Upper lobe of left lung (tissue), 6 donors: ENCODE data around the gene FLAD1. TPM values are rescaled to one million over a fixed set of nuclear protein-coding genes. Genes with fewer than 3 reads are reported as not detected.

Experiments used
- ATAC-seq, 2 donors: fragments of 200-7000 bp; cut with Tn5 transposase; one replicate each; pipeline ENCODE4 v1.9.1; 2022; ENCODE audit warnings: mild to moderate bottlenecking in 2 of 2, moderate library complexity in 2 of 2; ENCODE audit not compliant: low FRiP score in 2 of 2
- DNase-seq, 2 donors: peaks; one replicate each; pipeline ENCODE4 v3.0.0-alpha.2; 2019 to 2020
- H3K27ac ChIP-seq, 4 donors: fragments of 200-600 bp; sonication (generic); one replicate each; pipeline ENCODE4 v1.5.1; 2016 to 2019
- H3K27me3 ChIP-seq, 4 donors: fragments of 200-600 bp; sonication (generic); one replicate each; pipeline ENCODE4 v1.5.1; 2017 to 2019
- H3K36me3 ChIP-seq, 4 donors: fragments of 200-600 bp; sonication (generic); one replicate each; pipeline ENCODE4 v1.5.1; 2016 to 2019
- H3K4me1 ChIP-seq, 4 donors: fragments of 200-600 bp; sonication (generic); one replicate each; pipeline ENCODE4 v1.5.1; 2018 to 2019
- H3K4me3 ChIP-seq, 4 donors: fragments of 200-600 bp; sonication (generic); one replicate each; pipeline ENCODE4 v1.5.1; 2017 to 2019; ENCODE audit warnings: mild to moderate bottlenecking in 2 of 4, moderate library complexity in 1 of 4
- H3K9me3 ChIP-seq, 4 donors: fragments of 200-600 bp; sonication (generic); one replicate each; pipeline ENCODE4 v1.5.1; 2018 to 2019
- EP300 ChIP-seq, 4 donors: sonication (generic); formaldehyde crosslinking; IDR thresholded peaks; one replicate each; pipeline ENCODE4 v1.5.1; 2017; ENCODE audit warnings: antibody characterized with exemption in 4 of 4, control low read depth in 2 of 4
- POLR2A ChIP-seq, 4 donors: fragments of 450-650 bp; IDR thresholded peaks; one replicate each; pipeline ENCODE4 v1.5.1; 2016 to 2017; ENCODE audit warnings: antibody characterized with exemption in 4 of 4, mild to moderate bottlenecking in 2 of 4
- POLR2AphosphoS5 ChIP-seq, 2 donors: sonication (generic); formaldehyde crosslinking; IDR thresholded peaks; one replicate each; pipeline ENCODE4 v1.5.1; 2017; ENCODE audit warnings: antibody characterized with exemption in 2 of 2
- WGBS, 2 donors: methylation state at CpG; one replicate each; pipeline ENCODE4 v1.1.5; 2017 to 2018; 5-methylcytosine and 5-hydroxymethylcytosine counted together
- total RNA-seq, 6 donors: library from RNA; depleted of rRNA in 4 of 6; stranded (reverse); fragments of >200 nt in 4 of 6; gene quantifications; one replicate each; pipeline versions ENCODE4 v1.1.0 to v1.2.1, GENCODE V29; 2016 to 2021
- TF ChIP-seq, protein P1 (sequence below), 6 experiments: fragments of 450-650 bp in 4 of 6; fragments of 200-600 bp in 2 of 6; sonication (generic) in 2 of 6; IDR thresholded peaks; one replicate each; pipeline ENCODE4 v1.5.1; 2016 to 2019; ENCODE audit warnings: antibody characterized with exemption in 6 of 6
- donor health status: DM: no; HTN: no; CAD: no; lungs with moderate emphysema.
- donor health status: DM: no; HTN: yes; CAD: no; lungs with severe emphysema.

FLAD1 gene
- total RNA-seq, 6 donors from 2014 or later: 15.6 to 62.9 (median 29.8) TPM

DNA sequence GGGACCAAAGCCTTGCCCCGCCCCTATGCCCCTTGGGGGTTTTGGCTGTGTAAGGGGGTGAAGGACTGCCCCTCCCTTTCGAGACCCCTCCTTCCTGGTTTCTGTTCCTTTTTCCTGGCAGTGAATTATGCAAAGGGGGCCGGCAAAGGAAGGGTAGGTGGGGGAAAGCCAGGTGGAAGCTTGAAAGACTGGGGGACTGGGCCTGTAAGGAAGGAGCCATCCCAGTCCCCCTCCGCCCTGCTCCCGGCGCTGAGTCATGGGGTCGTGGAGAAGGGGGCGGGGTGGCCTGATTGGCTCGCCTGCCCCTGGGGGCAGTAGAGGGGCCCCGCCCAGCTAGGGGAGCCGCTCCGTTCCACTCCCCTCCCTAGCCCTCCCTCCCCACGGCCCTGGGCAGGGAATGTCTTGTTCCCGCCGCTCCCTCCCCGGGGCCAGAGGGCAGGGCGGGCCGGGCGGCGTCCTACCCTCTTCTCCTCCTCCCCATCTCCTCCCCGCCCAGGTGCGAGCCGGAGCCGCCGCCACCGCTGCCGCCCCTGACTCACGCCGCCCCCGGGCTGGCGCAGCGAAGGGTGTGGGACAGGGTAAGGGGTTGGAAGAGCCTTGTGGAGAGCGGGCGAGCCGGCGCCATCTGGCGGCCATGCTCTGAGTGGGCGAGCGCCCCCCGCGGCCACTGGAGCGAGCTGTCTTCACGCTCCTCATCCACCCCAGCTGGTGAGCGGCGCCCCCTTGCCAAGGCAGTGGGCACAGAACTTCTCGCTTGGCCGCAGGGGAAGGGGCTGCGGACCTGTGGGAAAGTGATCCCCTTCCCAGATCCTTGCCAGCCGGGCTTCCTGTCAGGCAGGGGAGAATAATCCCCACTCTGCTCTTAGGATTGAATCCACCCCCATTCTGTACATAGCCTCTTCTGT, 34.1 kb downstream of the FLAD1 start:
- TF ChIP-seq, protein P1, sequence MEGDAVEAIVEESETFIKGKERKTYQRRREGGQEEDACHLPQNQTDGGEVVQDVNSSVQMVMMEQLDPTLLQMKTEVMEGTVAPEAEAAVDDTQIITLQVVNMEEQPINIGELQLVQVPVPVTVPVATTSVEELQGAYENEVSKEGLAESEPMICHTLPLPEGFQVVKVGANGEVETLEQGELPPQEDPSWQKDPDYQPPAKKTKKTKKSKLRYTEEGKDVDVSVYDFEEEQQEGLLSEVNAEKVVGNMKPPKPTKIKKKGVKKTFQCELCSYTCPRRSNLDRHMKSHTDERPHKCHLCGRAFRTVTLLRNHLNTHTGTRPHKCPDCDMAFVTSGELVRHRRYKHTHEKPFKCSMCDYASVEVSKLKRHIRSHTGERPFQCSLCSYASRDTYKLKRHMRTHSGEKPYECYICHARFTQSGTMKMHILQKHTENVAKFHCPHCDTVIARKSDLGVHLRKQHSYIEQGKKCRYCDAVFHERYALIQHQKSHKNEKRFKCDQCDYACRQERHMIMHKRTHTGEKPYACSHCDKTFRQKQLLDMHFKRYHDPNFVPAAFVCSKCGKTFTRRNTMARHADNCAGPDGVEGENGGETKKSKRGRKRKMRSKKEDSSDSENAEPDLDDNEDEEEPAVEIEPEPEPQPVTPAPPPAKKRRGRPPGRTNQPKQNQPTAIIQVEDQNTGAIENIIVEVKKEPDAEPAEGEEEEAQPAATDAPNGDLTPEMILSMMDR (IDR thresholded peaks at IDR 0.05): peak; percentile 97 to 100 (median 99)
- TF ChIP-seq EP300 (IDR thresholded peaks at IDR 0.05): peak in 2 of 4 donors; percentile 66 to 81
- TF ChIP-seq POLR2A (IDR thresholded peaks at IDR 0.05): peak in 1 of 4 donors; percentile 63
- TF ChIP-seq POLR2AphosphoS5 (IDR thresholded peaks at IDR 0.05): peak; percentile 80 to 83
- H3K36me3 ChIP-seq: peaks cover 4 to 29% (median 23%) of the 10 kb centered on the region in 4 donors
- WGBS, 2 donors: 7 to 8% methylated on average over 18 to 32 of the region's 49 CpGs
- H3K4me3 ChIP-seq: peak overlapping the region in 3 of 4 donors; percentile 27 to 46 (median 44)
- peaks cover 45 to 52% (median 48%) of the 10 kb centered on the region in 4 donors for H3K4me1 ChIP-seq
- no peaks in the 10 kb centered on the region for H3K27me3 ChIP-seq
- no peaks in the 10 kb centered on the region for H3K9me3 ChIP-seq
- peak overlapping the region; percentile 74 to 88 (median 85) for H3K27ac ChIP-seq
- ATAC-seq (peak; percentile 93 to 96), DNase-seq (peak; percentile 93 to 97)

DNA sequence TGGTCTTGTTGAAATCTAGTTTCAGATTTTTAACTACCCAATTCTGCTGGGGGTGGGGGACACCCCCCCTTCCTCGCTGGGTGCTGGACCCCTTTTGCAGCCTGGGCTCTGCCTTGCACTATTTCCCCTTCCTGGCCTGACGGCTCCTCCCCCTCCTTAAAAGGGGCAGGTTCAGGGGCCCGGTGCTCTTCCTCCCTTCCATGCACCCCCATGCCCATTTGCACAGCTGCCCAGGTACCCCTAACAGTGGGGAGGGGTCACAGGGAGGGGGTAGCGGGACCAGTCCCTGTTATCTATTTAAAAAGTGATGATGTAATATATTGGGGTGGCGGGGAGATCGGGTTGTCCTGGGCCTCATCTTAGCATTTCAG, 34.8 kb downstream of the FLAD1 start:
- H3K4me3 ChIP-seq: peak overlapping the region in 2 of 4 donors; percentile 44 to 46
- H3K27ac ChIP-seq: peak overlapping the region; percentile 74 to 88 (median 85)
- no peak for ATAC-seq
- peaks cover 4 to 29% (median 23%) of the 10 kb centered on the region in 4 donors for H3K36me3 ChIP-seq
- H3K4me1 ChIP-seq: peaks cover 42 to 49% (median 44%) of the 10 kb centered on the region in 4 donors
- no peaks in the 10 kb centered on the region for H3K9me3 ChIP-seq
- TF ChIP-seq POLR2A (IDR thresholded peaks at IDR 0.05) (no peak), POLR2AphosphoS5 (IDR thresholded peaks at IDR 0.05) (no peak), EP300 (IDR thresholded peaks at IDR 0.05) (no peak)
- TF ChIP-seq, protein P1 (IDR thresholded peaks at IDR 0.05): no peak
- WGBS, 2 donors: 41 to 47% methylated on average over 6 of the region's 6 CpGs
- DNase-seq: no peak
- no peaks in the 10 kb centered on the region for H3K27me3 ChIP-seq

DNA sequence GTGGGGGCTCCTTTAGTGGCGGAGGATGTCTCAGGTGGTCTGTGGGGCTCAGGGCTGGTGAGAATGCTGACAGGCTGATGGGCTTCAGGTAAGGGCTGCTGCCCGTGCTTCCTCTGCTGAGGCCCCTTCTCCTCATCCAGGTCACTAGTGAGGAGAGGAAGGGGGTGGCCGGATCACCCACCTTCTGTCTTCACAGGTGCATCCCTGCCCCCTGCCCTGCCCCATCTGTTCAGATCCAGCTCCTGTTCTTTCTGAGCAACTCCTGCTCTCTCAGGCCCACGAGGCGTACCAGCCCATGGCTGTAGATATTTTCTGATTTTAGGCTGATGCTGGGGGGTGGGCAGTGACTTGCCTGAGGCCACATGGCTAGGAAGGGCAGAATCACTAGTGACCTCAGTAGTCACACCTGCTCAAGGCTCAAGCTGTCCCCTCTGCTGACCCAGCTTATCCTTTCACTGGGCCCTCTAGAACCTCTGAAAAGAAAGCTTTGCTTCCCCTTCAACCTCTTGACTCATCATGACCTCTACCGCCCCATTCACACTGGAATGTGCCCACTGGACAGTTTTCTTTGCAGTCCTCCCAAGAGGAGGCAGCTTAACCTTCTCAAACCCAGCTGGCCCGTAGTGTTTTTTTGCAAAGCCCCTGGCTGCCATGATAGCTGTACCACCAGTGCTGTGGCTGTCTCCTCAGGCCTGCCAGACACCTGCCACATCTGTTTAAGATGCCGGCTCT, 35.6 kb downstream of the FLAD1 start:
- Histone ChIP-seq H3K27ac (peak overlapping the region in 2 of 4 donors; percentile 85 to 88), H3K4me3 (no peak overlapping the region), H3K27me3 (no peaks in the 10 kb centered on the region), H3K36me3 (peaks cover 4 to 29% (median 23%) of the 10 kb centered on the region in 4 donors), H3K4me1 (peaks cover 33 to 41% (median 40%) of the 10 kb centered on the region in 4 donors), H3K9me3 (no peaks in the 10 kb centered on the region)
- DNase-seq (no peak), ATAC-seq (no peak)
- no peak for TF ChIP-seq POLR2AphosphoS5 (IDR thresholded peaks at IDR 0.05)
- TF ChIP-seq POLR2A (IDR thresholded peaks at IDR 0.05): peak in 1 of 4 donors; percentile 7
- TF ChIP-seq, protein P1 (IDR thresholded peaks at IDR 0.05): no peak
- no peak for TF ChIP-seq EP300 (IDR thresholded peaks at IDR 0.05)
- WGBS, 2 donors: 82 to 84% methylated on average over 8 of the region's 8 CpGs

DNA sequence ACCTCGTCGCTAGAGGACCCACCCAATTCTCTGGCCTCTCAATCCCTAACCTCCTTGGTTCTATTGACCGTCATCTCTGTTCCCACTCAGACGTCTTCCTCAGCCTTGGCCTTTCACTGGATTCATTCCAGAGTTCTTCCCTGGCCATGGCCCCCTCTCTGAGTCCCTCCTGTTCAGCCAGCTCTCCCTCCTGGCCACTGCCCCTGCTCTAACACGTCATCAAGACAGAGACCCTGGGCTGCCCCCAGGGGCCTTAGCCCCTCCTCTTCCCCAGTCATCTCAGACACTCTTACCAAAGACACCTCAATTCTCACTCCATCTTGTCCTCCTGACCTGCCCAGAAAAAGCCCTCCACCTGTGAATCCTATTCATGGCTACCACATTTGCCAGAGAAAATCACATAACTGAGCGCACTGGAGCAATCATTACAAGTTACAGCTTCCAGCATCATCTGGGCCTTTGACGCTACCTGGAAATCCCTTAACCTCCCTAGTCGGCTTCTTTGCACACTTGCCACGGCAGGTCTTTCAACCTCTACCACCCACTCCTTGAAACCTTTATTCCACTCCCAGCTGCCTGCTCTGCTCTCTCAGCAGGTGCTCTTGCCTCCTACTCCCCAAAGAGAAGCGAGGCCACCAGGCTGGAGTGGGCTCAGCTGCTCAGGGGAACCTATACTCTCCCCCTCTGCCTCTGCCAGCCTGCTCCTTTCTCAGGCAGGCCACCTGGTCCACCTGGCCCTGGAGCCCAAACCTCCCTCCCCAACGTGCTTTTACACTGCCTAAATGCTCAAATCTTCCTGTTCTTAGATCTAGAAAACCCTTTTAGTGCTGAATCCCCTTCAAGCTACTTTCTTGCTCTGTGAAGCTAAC, 36.5 kb downstream of the FLAD1 start:
- Histone ChIP-seq H3K27me3 (no peaks in the 10 kb centered on the region), H3K36me3 (peaks cover 4 to 22% (median 19%) of the 10 kb centered on the region in 4 donors), H3K4me3 (no peak overlapping the region), H3K9me3 (no peaks in the 10 kb centered on the region), H3K27ac (peak overlapping the region in 2 of 4 donors; percentile 11 to 88), H3K4me1 (peaks cover 28 to 37% (median 37%) of the 10 kb centered on the region in 4 donors)
- TF ChIP-seq POLR2A (IDR thresholded peaks at IDR 0.05) (no peak), POLR2AphosphoS5 (IDR thresholded peaks at IDR 0.05) (no peak), EP300 (IDR thresholded peaks at IDR 0.05) (no peak)
- TF ChIP-seq, protein P1 (IDR thresholded peaks at IDR 0.05): no peak
- DNase-seq (no peak), ATAC-seq (no peak)
- 83 to 85% methylated on average over 10 to 11 of the region's 11 CpGs for WGBS, 2 donors
